Neutrophil (primary cell): ENCODE results near the gene EXOC3.
A peak's percentile ranks its signal among the peaks of the same experiment; 100 is the strongest.
"Not testable (repeated sequence)": the region's sequence is repeated elsewhere in the genome, so short reads cannot be mapped to it uniquely, and the experiment has no call there.

Experiments used
- H3K27ac ChIP-seq: fragments of 200-600 bp; sonication (generic); 2 replicates; pipeline ENCODE4 v1.5.1; 2016; ENCODE audit warnings: mild to moderate bottlenecking, moderate library complexity
- H3K27me3 ChIP-seq: fragments of 200-600 bp; sonication (generic); 2 replicates; pipeline ENCODE4 v1.6.0; 2016; ENCODE audit warnings: mild to moderate bottlenecking
- H3K36me3 ChIP-seq: fragments of 200-600 bp; sonication (generic); 2 replicates; pipeline ENCODE4 v1.5.1; 2017
- H3K4me1 ChIP-seq, 2 experiments: fragments of 200-600 bp in 1 of 2; sonication (generic) in 1 of 2; 1 replicate in 1 of 2; 2 replicates in 1 of 2; pipeline versions ENCODE4 v1.5.1 to v1.6.1; 2013 to 2016; ENCODE audit warnings: low read depth in 1 of 2, low read length in 1 of 2, mild to moderate bottlenecking in 1 of 2, moderate library complexity in 1 of 2; ENCODE audit not compliant: control insufficient read depth in 1 of 2, insufficient read depth in 1 of 2
- H3K4me3 ChIP-seq, 2 experiments: fragments of 200-600 bp in 1 of 2; sonication (generic) in 1 of 2; 1 replicate in 1 of 2; 2 replicates in 1 of 2; pipeline ENCODE4 v1.5.1; 2013 to 2016; ENCODE audit warnings: low read depth in 1 of 2, low read length in 1 of 2, mild to moderate bottlenecking in 1 of 2, moderate library complexity in 1 of 2
- H3K9me3 ChIP-seq: fragments of 200-600 bp; sonication (generic); 2 replicates; pipeline ENCODE4 v1.5.1; 2016
- TF ChIP-seq, protein P1 (sequence below): fragments of 200-600 bp; sonication (generic); IDR thresholded peaks from 2 replicates; pipeline ENCODE4 v1.5.1; 2016; ENCODE audit warnings: antibody characterized with exemption

Gene EXOC3

DNA sequence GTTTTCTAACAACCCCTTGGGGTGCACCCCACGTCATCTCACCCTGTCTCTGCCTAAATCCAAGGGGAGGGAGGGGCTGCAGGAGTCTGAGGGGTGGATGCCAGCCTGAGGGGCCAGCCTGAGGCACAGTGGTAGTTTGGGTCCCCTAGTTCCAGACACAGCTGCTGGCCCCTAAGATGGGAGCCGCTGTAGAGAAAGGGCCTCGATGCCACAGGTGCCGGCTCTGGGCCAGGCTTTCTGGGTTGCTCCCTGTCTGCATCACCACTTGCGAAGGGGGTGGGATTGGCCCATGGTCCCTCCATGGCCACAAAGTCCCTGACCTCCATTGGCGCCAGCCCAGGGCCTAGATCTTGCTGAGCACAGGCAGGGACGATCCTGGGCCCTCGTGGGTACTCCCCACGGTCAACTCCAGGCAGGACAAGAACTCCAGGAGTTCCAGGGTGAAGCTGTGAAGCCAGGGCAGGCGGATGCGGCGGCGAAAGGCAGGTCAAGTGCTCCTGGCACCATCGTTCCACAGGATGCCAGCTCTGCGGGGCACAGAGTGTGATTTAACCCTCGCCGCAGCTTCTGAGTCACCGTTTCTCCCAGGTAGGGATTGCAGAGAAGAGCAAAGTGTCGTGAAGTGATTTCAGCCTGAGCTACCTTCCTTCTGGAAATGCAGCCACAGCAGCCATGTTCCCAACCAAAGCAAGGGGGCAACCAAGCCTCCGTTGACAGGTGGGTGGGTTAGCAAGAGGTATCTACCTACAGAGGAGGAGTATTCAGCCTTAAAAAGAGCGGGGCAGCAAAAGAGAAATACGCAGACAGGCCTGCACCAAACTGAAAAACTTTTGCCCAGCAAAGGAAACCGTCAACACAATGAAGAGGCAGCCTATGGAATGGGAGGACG is 41.6 kb upstream of the EXOC3 start:
- H3K4me1 ChIP-seq, result peaks cover 0 to 16% of the 10 kb centered on the region in 2 experiments
- peaks cover 35% of the 10 kb centered on the region for H3K27me3 ChIP-seq
- no peaks in the 10 kb centered on the region for H3K36me3 ChIP-seq
- H3K4me3 ChIP-seq, result no peak overlapping the region
- TF ChIP-seq, protein P1, sequence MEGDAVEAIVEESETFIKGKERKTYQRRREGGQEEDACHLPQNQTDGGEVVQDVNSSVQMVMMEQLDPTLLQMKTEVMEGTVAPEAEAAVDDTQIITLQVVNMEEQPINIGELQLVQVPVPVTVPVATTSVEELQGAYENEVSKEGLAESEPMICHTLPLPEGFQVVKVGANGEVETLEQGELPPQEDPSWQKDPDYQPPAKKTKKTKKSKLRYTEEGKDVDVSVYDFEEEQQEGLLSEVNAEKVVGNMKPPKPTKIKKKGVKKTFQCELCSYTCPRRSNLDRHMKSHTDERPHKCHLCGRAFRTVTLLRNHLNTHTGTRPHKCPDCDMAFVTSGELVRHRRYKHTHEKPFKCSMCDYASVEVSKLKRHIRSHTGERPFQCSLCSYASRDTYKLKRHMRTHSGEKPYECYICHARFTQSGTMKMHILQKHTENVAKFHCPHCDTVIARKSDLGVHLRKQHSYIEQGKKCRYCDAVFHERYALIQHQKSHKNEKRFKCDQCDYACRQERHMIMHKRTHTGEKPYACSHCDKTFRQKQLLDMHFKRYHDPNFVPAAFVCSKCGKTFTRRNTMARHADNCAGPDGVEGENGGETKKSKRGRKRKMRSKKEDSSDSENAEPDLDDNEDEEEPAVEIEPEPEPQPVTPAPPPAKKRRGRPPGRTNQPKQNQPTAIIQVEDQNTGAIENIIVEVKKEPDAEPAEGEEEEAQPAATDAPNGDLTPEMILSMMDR, result no peak
- no peaks in the 10 kb centered on the region for H3K9me3 ChIP-seq
- no peak overlapping the region for H3K27ac ChIP-seq

DNA sequence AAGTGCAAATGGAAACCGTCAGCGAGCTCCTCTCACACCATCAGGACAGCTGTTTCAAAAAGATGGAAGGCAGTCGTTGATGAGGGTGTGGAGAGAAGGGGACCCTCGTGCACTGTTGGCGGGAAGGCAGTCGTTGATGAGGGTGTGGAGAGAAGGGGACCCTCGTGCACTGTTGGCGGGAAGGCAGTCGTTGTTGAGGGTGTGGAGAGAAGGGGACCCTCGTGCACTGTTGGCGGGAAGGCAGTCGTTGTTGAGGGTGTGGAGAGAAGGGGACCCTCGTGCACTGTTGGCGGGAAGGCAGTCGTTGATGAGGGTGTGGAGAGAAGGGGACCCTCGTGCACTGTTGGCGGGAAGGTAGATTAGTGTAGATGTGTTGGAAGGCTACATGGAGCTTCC is 40.8 kb upstream of the EXOC3 start:
- not testable (repeated sequence) for H3K27ac ChIP-seq, H3K36me3 ChIP-seq, H3K4me3 ChIP-seq, H3K9me3 ChIP-seq
- peaks cover 0 to 16% of the 10 kb centered on the region in 2 experiments for H3K4me1 ChIP-seq
- peaks cover 35% of the 10 kb centered on the region for H3K27me3 ChIP-seq

DNA sequence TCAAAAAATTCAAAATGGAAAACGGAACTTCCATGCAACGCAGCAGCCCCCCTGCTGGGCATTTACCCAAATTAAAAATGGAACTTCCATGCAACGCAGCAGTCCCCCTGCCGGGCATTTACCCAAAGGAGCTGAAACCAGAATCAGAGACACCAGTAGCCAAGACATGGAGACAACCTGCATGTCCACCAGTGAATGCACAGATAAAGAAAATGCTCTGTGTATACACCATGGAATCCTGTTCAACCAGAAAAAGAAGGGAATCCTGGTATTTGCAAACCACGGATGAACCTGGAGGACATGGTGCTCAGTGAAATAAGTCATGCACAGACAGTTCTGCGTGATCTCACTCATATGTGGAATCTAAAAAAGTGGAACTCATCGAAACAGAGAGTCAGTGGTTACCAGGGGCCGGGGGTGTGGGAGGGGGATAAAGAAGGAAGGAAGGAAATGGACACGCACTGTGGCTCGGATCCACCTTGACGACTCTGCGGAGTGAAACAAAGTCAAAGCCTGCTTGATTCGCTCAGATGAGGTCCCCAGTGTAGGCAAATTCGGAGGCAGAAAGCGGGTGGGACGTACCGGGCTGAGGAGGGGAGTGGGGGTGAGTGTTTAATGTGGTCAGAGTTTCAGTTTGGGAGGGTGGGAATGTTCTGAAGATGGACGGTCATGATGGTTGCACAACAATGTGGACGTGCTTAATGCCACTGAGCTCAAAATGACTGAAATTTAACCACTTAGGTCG is 40.2 kb upstream of the EXOC3 start:
- TF ChIP-seq, protein P1, result no peak
- no peak overlapping the region for H3K4me3 ChIP-seq
- peaks cover 0 to 16% of the 10 kb centered on the region in 2 experiments for H3K4me1 ChIP-seq
- H3K27ac ChIP-seq, result peak overlapping the region; percentile 33
- no peaks in the 10 kb centered on the region for H3K36me3 ChIP-seq
- no peaks in the 10 kb centered on the region for H3K9me3 ChIP-seq
- peaks cover 35% of the 10 kb centered on the region for H3K27me3 ChIP-seq

DNA sequence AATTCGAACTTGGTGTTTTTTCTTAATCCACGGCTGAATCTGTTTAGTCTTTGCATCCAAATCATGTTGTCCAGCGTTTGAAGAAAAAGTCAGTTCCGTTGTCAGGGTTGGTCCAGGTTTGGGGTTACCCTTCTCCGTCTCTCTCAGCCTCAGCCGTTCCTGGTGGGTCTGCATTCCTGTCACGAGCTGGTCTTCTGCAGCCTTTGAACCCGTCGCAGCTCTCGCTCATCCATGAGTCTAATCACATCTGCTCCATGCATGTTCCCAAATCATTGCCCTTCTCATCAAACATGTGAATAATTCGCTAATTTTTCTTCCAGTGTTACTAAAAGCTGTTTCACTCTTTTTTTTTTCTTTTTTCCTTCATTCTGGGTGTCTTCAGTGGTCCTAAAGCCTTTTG is 39.0 kb upstream of the EXOC3 start:
- TF ChIP-seq, protein P1, result no peak
- H3K9me3 ChIP-seq, result no peaks in the 10 kb centered on the region
- H3K27me3 ChIP-seq, result peaks cover 34% of the 10 kb centered on the region
- no peak overlapping the region for H3K4me3 ChIP-seq
- no peak overlapping the region for H3K27ac ChIP-seq
- H3K36me3 ChIP-seq, result no peaks in the 10 kb centered on the region
- H3K4me1 ChIP-seq, result peaks cover 0 to 16% of the 10 kb centered on the region in 2 experiments

DNA sequence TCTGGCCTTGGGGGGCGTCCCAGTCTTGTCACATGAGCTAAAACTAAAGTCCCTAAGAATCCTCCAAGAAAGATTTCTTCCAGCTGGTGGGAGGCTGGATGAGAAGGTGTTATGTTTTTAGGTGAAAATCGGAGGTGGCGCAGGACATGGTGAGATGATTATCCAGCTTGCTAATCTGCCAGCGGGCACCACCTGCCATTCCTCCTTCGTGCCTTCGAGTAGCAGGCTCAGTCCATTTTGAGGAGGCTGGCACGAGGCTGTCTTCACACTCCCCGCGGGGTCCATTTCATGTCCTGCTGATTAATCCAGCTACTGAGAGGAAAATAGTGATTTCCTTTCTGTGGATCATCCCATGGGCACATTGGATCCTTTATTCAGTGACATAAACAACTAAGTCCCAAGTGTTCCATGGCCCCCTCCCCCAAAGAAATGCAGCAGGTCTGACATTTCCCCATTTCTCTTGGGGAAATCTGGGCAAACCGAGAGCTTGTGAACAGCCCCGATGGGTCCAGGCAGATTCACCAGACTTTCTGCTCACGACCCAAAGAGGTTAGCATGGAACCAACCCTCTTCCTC is 38.2 kb upstream of the EXOC3 start:
- Histone ChIP-seq H3K4me1 (peaks cover 0 to 12% of the 10 kb centered on the region in 2 experiments), H3K27me3 (peaks cover 26% of the 10 kb centered on the region)
- TF ChIP-seq, protein P1, result no peak

More for the DNA sequence above, 38.2 kb upstream of the EXOC3 start:
- H3K27ac ChIP-seq, result no peak overlapping the region
- no peaks in the 10 kb centered on the region for H3K9me3 ChIP-seq
- H3K4me3 ChIP-seq, result no peak overlapping the region
- no peaks in the 10 kb centered on the region for H3K36me3 ChIP-seq
